ENCODE data around the gene NID2.

NID2 gene

DNA sequence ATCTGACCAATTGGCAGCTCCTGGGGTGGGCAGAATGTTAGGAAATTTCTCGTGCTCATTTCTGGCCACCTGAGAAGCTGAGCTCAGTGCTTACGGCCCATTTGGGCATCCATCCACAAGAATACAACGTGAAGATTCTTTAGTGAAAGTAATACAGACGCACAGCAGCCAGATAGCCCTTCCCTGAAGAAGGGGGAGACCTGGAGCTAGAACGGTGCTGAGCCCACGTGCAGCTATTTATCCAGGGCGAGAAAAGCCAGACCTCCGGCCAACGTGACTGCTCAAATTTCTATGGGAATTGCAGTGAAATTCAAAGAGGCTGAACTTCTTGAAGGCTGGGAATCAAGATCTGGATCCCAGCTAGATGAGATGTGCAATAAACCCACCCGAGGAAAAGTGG lies 20.7 kb downstream of the NID2 start:
- TF ChIP-seq, protein P1, sequence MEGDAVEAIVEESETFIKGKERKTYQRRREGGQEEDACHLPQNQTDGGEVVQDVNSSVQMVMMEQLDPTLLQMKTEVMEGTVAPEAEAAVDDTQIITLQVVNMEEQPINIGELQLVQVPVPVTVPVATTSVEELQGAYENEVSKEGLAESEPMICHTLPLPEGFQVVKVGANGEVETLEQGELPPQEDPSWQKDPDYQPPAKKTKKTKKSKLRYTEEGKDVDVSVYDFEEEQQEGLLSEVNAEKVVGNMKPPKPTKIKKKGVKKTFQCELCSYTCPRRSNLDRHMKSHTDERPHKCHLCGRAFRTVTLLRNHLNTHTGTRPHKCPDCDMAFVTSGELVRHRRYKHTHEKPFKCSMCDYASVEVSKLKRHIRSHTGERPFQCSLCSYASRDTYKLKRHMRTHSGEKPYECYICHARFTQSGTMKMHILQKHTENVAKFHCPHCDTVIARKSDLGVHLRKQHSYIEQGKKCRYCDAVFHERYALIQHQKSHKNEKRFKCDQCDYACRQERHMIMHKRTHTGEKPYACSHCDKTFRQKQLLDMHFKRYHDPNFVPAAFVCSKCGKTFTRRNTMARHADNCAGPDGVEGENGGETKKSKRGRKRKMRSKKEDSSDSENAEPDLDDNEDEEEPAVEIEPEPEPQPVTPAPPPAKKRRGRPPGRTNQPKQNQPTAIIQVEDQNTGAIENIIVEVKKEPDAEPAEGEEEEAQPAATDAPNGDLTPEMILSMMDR (conservative IDR thresholded peaks at IDR 0.05; ENCODE audit: control insufficient read depth, insufficient read depth, low read depth, low read length), result no peak
- no peak overlapping the region for H3K4me3 ChIP-seq (ENCODE audit: control insufficient read depth, low read depth, low read length)
- no peak for DNase-seq (ENCODE audit: low read depth)

DNA sequence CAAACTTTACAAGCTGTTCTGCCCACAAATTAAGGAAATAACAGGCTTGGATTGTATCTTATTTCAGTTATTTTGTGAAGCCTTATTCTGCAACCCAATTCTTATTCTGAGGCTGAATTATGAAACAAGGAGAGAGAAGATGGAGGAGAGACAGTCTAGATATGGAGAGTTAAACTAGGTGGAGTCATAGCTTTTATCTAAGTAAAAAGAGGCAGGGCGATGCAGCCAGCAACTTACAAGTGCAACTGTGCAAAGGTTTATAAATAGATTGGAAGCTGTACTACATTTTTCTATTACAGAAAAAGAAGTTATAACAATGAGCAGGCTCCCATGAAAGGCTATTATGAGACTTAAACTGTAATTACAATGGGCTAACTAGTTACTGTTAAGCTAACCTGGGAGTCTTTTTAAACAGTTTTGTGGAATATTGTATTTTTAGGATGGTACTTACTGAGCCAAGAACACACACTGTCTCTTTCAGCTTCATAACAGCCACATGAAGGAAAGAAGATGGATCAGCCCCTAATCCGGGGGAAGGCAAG lies 22.4 kb downstream of the NID2 start:
- no peak for DNase-seq (ENCODE audit: low read depth)
- H3K4me3 ChIP-seq (ENCODE audit: control insufficient read depth, low read depth, low read length), result no peak overlapping the region
- TF ChIP-seq, protein P1 (conservative IDR thresholded peaks at IDR 0.05; ENCODE audit: control insufficient read depth, insufficient read depth, low read depth, low read length), result no peak

DNA sequence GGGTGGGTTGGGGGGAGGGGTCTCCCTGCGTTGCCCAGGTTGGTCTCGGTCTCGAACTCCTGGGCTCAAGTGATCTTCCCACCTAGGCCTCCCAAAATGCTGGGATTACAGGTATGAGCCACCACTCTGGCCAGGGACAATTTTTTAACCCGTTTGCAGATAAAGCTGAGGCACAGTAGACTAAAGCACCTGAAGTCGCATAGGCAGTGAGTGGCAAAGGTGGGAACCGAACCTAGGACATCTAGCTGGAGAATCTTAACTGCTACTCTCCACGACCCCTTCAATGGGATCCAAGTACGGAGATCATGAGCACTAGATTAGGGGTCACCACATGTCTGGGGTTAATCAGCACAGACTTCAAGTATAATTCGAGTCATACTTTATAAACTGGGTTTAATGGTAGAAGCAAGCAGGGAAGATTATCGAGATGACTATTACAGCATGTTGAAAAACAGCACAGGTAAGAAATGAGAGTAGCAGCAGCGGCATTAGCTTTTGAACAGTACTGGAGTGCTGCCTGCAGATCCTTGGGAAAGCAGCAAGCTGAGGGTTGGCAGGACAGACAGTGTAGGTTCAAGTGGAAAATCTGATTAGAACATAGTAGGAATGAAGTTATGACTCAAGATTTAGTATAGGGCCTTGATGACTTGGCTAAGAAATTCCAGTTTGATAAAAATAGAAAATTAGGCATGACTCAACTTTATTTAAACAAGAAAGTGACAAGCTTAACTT lies 23.9 kb downstream of the NID2 start:
- H3K4me3 ChIP-seq (ENCODE audit: control insufficient read depth, low read depth, low read length), result no peak overlapping the region
- TF ChIP-seq, protein P1 (conservative IDR thresholded peaks at IDR 0.05; ENCODE audit: control insufficient read depth, insufficient read depth, low read depth, low read length), result no peak
- DNase-seq (ENCODE audit: low read depth), result peak; percentile 93

DNA sequence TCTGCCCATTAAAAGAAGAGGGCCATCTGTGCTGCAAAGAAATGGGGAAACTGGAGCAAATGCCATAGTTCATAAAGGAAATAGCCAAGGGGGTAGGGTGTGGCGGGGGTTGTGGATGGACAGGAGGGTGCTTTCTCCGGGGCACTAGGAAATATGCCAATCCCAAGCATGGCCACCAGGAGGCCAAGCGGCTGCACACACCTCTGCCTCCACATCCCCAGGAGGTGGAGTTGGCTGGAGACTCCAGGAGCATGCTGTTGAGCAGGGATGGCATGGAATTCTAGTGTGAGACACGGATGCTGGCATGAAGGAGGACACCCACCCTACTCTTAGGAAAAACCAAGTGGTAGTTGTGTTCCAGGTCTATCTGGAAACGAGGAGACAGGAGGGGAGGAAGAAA lies 25.2 kb downstream of the NID2 start:
- no peak for DNase-seq (ENCODE audit: low read depth)
- TF ChIP-seq, protein P1 (conservative IDR thresholded peaks at IDR 0.05; ENCODE audit: control insufficient read depth, insufficient read depth, low read depth, low read length), result peak; percentile 37
- H3K4me3 ChIP-seq (ENCODE audit: control insufficient read depth, low read depth, low read length), result no peak overlapping the region

DNA sequence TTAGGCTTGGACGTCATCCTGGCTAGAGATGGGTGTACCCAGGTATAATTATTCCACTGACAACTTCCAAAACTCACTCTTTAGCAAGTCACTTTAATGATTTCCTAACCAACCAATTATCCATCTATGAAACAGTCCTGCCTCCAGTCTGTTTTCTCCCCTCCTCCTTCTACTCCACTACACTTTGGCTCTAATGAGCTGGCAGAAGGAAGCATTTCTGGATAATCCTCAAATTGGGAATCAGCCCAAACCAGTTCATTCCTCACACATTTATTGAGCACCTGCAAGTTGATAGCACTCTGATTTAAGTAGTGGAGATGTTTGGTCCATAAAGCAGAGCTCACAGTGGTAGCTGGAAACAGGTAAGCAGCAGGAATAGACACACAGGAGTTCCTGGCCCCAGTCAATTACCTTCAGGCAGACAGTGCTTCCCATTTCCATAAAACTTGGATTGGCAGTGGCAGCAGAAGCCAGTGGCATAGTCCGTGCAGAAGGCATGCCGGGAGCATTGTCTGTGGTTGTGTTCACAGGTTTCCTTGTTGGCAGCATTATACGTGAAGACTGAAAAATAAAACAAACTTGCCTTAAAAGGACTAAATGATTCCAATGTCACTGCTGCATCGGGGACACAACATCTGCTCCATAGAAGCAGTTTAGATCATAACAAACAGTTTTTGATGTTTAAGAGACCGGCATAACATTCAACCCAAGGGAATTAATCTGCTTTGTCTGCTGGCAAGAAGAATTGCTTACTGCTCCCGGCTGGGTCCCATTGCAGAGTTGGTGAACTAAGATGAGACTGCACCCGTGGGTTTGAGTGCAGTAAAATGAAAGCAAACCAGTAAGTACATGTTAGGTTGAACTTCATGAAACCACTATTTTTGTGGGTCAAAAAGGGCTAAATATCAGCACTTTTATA lies 26.2 kb downstream of the NID2 start:
- no peak for DNase-seq (ENCODE audit: low read depth)
- TF ChIP-seq, protein P1 (conservative IDR thresholded peaks at IDR 0.05; ENCODE audit: control insufficient read depth, insufficient read depth, low read depth, low read length), result no peak
- H3K4me3 ChIP-seq (ENCODE audit: control insufficient read depth, low read depth, low read length), result no peak overlapping the region

DNA sequence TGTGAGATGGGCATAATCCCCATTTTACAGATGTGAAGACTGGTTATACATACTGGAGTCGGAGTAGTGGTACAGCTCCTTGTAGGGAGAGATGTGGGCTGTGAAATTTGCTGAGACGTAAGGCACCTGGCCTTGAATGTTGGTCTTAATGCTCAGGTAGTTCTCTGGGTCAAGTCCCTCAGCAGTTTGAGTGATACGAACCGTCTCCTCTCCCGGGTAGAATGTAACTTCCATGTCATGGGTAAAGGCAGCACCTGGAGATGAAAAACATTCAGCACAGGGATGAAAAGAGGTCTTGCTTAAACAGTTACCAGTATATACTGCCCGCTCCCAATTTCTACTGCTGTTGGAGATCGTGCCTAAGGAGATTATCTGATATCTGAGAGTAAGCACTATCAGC lies 28.3 kb downstream of the NID2 start:
- no peak for DNase-seq (ENCODE audit: low read depth)
- TF ChIP-seq, protein P1 (conservative IDR thresholded peaks at IDR 0.05; ENCODE audit: control insufficient read depth, insufficient read depth, low read depth, low read length), result no peak
- H3K4me3 ChIP-seq (ENCODE audit: control insufficient read depth, low read depth, low read length), result no peak overlapping the region
